Esophagus squamous epithelium (tissue), 5 donors: ENCODE results near the gene EEF1E1. TPM values are rescaled to one million over a fixed set of nuclear protein-coding genes. Genes with fewer than 3 reads are reported as not detected.

Source experiments
- DNase-seq: peaks from one replicate; lab custom pipeline; 2025; lab: John Stamatoyannopoulos, UW
- H3K27ac ChIP-seq, 4 donors: fragments of 200-600 bp; sonication (generic); one replicate each; pipeline ENCODE4 v1.5.1; 2016 to 2019; ENCODE audit warnings: mild to moderate bottlenecking in 1 of 4
- H3K27me3 ChIP-seq, 4 donors: fragments of 200-600 bp; sonication (generic); 1 replicate in 3 of 4; 2 replicates in 1 of 4; pipeline versions ENCODE4 v1.5.1 to v1.6.0; 2017 to 2021; ENCODE audit warnings: antibody characterized with exemption in 1 of 4
- H3K36me3 ChIP-seq, 3 donors: fragments of 200-600 bp; sonication (generic); one replicate each; pipeline ENCODE4 v1.5.1; 2016 to 2019
- H3K4me1 ChIP-seq, 3 donors: fragments of 200-600 bp; sonication (generic); one replicate each; pipeline ENCODE4 v1.5.1; 2017 to 2019
- H3K4me3 ChIP-seq, 4 donors: fragments of 200-600 bp; sonication (generic); 1 replicate in 3 of 4; 2 replicates in 1 of 4; pipeline ENCODE4 v1.5.1; 2016 to 2019; ENCODE audit warnings: mild to moderate bottlenecking in 2 of 4, moderate library complexity in 1 of 4
- H3K9me3 ChIP-seq, 3 donors: fragments of 200-600 bp; sonication (generic); one replicate each; pipeline ENCODE4 v1.5.1; 2016 to 2019
- CTCF ChIP-seq, 6 experiments: fragments of 450-650 bp in 4 of 6; fragments of 200-600 bp in 2 of 6; sonication (generic) in 2 of 6; IDR thresholded peaks; one replicate each; pipeline ENCODE4 v1.5.1; 2016 to 2019; ENCODE audit warnings: antibody characterized with exemption in 6 of 6, mild to moderate bottlenecking in 4 of 6, moderate library complexity in 4 of 6
- POLR2A ChIP-seq, 4 donors: fragments of 450-650 bp; IDR thresholded peaks; one replicate each; pipeline ENCODE4 v1.6.1; 2017; ENCODE audit warnings: antibody characterized with exemption in 4 of 4, mild to moderate bottlenecking in 4 of 4, moderate library complexity in 3 of 4
- WGBS, 2 donors: methylation state at CpG; one replicate each; pipeline ENCODE4 v1.1.5; 2018; 5-methylcytosine and 5-hydroxymethylcytosine counted together
- intact Hi-C: fragments of 100-400 bp; cut with DNase I; formaldehyde crosslinking; loops from one replicate; pipeline ENCODE4 v1.15.0; 2022
- total RNA-seq, 4 donors: library from RNA; depleted of rRNA; stranded (reverse); fragments of >200 nt; gene quantifications; one replicate each; pipeline ENCODE4 v1.1.0, GENCODE V29; 2016
- donor health status: DM: yes; HTN: yes; CAD: no.

Gene EEF1E1
- total RNA-seq, 4 donors from 2014 or later = 18.6 to 67.3 (median 56.3) TPM

DNA sequence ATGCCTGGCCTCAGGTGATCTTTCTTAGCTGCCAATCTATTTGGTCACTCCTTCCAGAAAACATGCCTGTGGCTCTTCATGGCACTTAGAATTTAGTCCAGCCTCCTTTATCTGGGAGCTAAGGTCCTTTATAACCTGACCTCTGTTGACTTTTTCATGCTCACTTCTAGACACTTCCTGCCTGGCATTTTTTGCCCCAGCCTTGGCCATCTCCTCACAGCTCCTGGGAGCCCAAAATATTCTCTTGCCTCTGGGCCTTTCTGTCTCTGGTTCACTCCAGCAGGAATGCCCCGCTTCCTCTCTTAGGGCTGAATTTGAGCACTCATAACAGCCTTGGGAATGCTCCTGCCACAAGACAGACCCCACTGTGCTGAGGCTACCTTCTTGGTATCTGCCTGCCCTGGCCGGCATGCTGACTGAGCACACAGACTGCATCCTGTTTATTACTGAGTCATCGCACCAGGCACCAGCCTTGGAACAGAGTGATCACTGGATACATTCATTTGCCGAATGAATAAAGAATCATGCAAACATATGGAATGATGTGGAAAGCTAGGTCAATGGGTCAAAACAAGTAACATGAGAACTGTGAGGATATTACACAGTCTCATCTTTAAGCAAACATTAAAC lies 5.8 kb upstream of the EEF1E1 start:
- H3K27ac ChIP-seq = no peak overlapping the region
- TF ChIP-seq POLR2A (IDR thresholded peaks at IDR 0.05) (no peak), CTCF (IDR thresholded peaks at IDR 0.05) (no peak)
- intact Hi-C loops = no loop called here
- H3K4me3 ChIP-seq = no peak overlapping the region
- H3K27me3 ChIP-seq = peaks cover 0 to 26% (median 0%) of the 10 kb centered on the region in 4 donors
- no peaks in the 10 kb centered on the region for H3K36me3 ChIP-seq
- H3K4me1 ChIP-seq = peaks cover 0 to 6% (median 0%) of the 10 kb centered on the region in 3 donors
- WGBS, 2 donors = 33 to 60% methylated on average over 3 to 4 of the region's 4 CpGs
- no peak for DNase-seq
- H3K9me3 ChIP-seq = no peaks in the 10 kb centered on the region

GRCh38 chr6:8105791-8106190 lies 3.4 kb upstream of the EEF1E1 start:
- DNase-seq = no peak
- no peak overlapping the region for H3K27ac ChIP-seq
- intact Hi-C loops = no loop called here
- H3K4me1 ChIP-seq = peaks cover 7 to 25% (median 7%) of the 10 kb centered on the region in 3 donors
- no peak for TF ChIP-seq POLR2A (IDR thresholded peaks at IDR 0.05)
- no peak for TF ChIP-seq CTCF (IDR thresholded peaks at IDR 0.05)
- H3K36me3 ChIP-seq = no peaks in the 10 kb centered on the region
- H3K9me3 ChIP-seq = no peaks in the 10 kb centered on the region
- H3K4me3 ChIP-seq = no peak overlapping the region
- H3K27me3 ChIP-seq = peaks cover 0 to 21% (median 0%) of the 10 kb centered on the region in 4 donors

DNA sequence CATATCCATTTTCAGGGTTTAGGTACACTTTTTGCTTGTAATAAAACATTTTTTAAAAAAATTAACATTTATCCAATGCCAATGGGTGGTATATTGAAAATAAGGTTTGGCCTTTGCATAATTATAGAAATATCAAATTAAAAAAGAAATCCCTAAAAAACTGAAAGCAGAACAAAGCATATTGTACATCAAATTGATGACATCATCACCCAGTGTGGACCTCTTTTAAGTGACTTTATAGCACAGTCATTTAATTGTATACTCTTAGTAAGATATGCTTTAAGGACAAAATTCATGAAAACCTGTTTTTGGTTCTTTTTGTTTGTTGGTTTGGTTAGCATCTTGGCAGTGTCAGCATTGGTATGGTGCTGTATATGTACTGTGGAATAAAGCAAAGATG lies 1.4 kb upstream of the EEF1E1 start:
- intact Hi-C loops = no loop called here
- H3K36me3 ChIP-seq = peaks cover 0 to 6% (median 0%) of the 10 kb centered on the region in 3 donors
- H3K27ac ChIP-seq = no peak overlapping the region
- TF ChIP-seq CTCF (IDR thresholded peaks at IDR 0.05) (no peak), POLR2A (IDR thresholded peaks at IDR 0.05) (no peak)
- H3K27me3 ChIP-seq = peaks cover 0 to 17% (median 0%) of the 10 kb centered on the region in 4 donors
- no peaks in the 10 kb centered on the region for H3K9me3 ChIP-seq
- H3K4me1 ChIP-seq = peaks cover 7 to 35% (median 7%) of the 10 kb centered on the region in 3 donors
- no peak overlapping the region for H3K4me3 ChIP-seq
- no peak for DNase-seq

GRCh38 chr6:8100159-8100854 lies 2.0 kb downstream of the EEF1E1 start:
- no peak overlapping the region for H3K27ac ChIP-seq
- 82 to 87% methylated on average over 8 of the region's 8 CpGs for WGBS, 2 donors
- TF ChIP-seq CTCF (IDR thresholded peaks at IDR 0.05) (no peak), POLR2A (IDR thresholded peaks at IDR 0.05) (no peak)
- peaks cover 7 to 35% (median 7%) of the 10 kb centered on the region in 3 donors for H3K4me1 ChIP-seq
- H3K4me3 ChIP-seq = no peak overlapping the region
- DNase-seq = no peak
- H3K27me3 ChIP-seq = no peaks in the 10 kb centered on the region
- intact Hi-C loops = no loop called here
- H3K36me3 ChIP-seq = peaks cover 0 to 35% (median 12%) of the 10 kb centered on the region in 3 donors
- H3K9me3 ChIP-seq = no peaks in the 10 kb centered on the region

- H3K9me3 ChIP-seq = no peaks in the 10 kb centered on the region
Observed at GRCh38 chr6:8090650-8091049, 11.7 kb downstream of the EEF1E1 start.

More at GRCh38 chr6:8090650-8091049, 11.7 kb downstream of the EEF1E1 start:
- H3K27me3 ChIP-seq = no peaks in the 10 kb centered on the region
- no peaks in the 10 kb centered on the region for H3K4me1 ChIP-seq
- WGBS, 2 donors = 95 to 97% methylated on average over 3 of the region's 3 CpGs
- TF ChIP-seq POLR2A (IDR thresholded peaks at IDR 0.05) (no peak), CTCF (IDR thresholded peaks at IDR 0.05) (no peak)
- H3K36me3 ChIP-seq = peaks cover 3 to 84% (median 10%) of the 10 kb centered on the region in 3 donors
- H3K4me3 ChIP-seq = no peak overlapping the region
- H3K27ac ChIP-seq = no peak overlapping the region
- intact Hi-C loops = no loop called here
- DNase-seq = no peak
